Mammary epithelial cell (primary cell): ENCODE results near the gene USHBP1.

Experiments used
- CTCF ChIP-seq, 2 donors: IDR thresholded peaks in 1 of 2; conservative IDR thresholded peaks in 1 of 2; 2 replicates each; pipeline ENCODE4 v1.5.1; 2011 to 2012; ENCODE audit warnings: inconsistent platforms in 2 of 2, low read length in 2 of 2, mild to moderate bottlenecking in 2 of 2, control low read depth in 1 of 2, low read depth in 1 of 2; ENCODE audit not compliant: insufficient read depth in 1 of 2; ENCODE audit errors: extremely low read depth in 1 of 2
- EZH2 ChIP-seq: IDR thresholded peaks from 2 replicates; pipeline ENCODE4 v1.6.1; 2012; ENCODE audit warnings: low read length, inconsistent platforms, borderline replicate concordance

- no peak for TF ChIP-seq CTCF (conservative IDR thresholded peaks at IDR 0.05 in 1 of 2, IDR thresholded peaks at IDR 0.05 in 1 of 2; ENCODE audit: extremely low read depth in 1 of 2, insufficient read depth in 1 of 2, low read depth in 1 of 2, low read length in 2 of 2)
- no peak for TF ChIP-seq EZH2
Measured at GRCh38 chr19:17209126-17210036, 55.2 kb downstream of the USHBP1 start.
